GM12878 (cell line): ENCODE data around the gene ZNF22. TPM values are rescaled to one million over a fixed set of nuclear protein-coding genes. Genes with fewer than 3 reads are reported as not detected.

Experiments used
- ATF7 ChIP-seq: fragments of 450-650 bp; IDR thresholded peaks from 2 replicates; pipeline ENCODE4 v1.6.1; 2016; ENCODE audit warnings: low read depth, mild to moderate bottlenecking
- BCLAF1 ChIP-seq: fragments of 450-650 bp; IDR thresholded peaks from 2 replicates; pipeline ENCODE4 v1.6.1; 2017; ENCODE audit warnings: antibody characterized with exemption, mild to moderate bottlenecking, moderate library complexity
- CBFB ChIP-seq: IDR thresholded peaks from 2 replicates; pipeline ENCODE4 v1.6.1; 2016; ENCODE audit warnings: antibody characterized with exemption, low read depth
- IKZF1 ChIP-seq: fragments of 450-650 bp; conservative IDR thresholded peaks from 2 replicates; pipeline ENCODE4 v1.6.1; 2017; ENCODE audit warnings: antibody characterized with exemption, mild to moderate bottlenecking
- LARP7 ChIP-seq: fragments of 450-650 bp; IDR thresholded peaks from 2 replicates; pipeline ENCODE4 v1.6.1; 2017; ENCODE audit warnings: mild to moderate bottlenecking
- MXI1 ChIP-seq: fragments of 150-350 bp; IDR thresholded peaks from 2 replicates; pipeline ENCODE4 v1.6.1; 2011; ENCODE audit warnings: low read depth, mild to moderate bottlenecking, inconsistent platforms, low read length, improper control_type of control experiment
- NFYB ChIP-seq: IDR thresholded peaks from 2 replicates; pipeline ENCODE4 v1.6.1; 2011; ENCODE audit warnings: low read depth, mild to moderate bottlenecking, low read length, improper control_type of control experiment, moderate library complexity; ENCODE audit not compliant: insufficient read depth
- PAX8 ChIP-seq: fragments of 450-650 bp; IDR thresholded peaks from 2 replicates; pipeline ENCODE4 v1.6.1; 2017; ENCODE audit warnings: mild to moderate bottlenecking, moderate library complexity
- RUNX3 ChIP-seq: IDR thresholded peaks from 2 replicates; pipeline ENCODE4 v1.6.1; 2012; ENCODE audit warnings: low read length, inconsistent platforms
- SMC3 ChIP-seq: IDR thresholded peaks from 2 replicates; pipeline ENCODE4 v1.6.1; 2011; ENCODE audit warnings: low read length, improper control_type of control experiment, borderline replicate concordance
- SP1 ChIP-seq: IDR thresholded peaks from one replicate; pipeline ENCODE4 v1.6.1; 2011; ENCODE audit warnings: low read depth, low read length
- STAT1 ChIP-seq: fragments of 450-650 bp; conservative IDR thresholded peaks from 2 replicates; pipeline ENCODE4 v1.6.1; 2014; ENCODE audit warnings: antibody characterized with exemption, mild to moderate bottlenecking
- STAT3 ChIP-seq: IDR thresholded peaks from 2 replicates; pipeline ENCODE4 v1.6.1; 2011; ENCODE audit warnings: low read depth, low read length, improper control_type of control experiment
- TCF12 ChIP-seq: IDR thresholded peaks from 2 replicates; pipeline ENCODE4 v1.6.1; 2011; ENCODE audit warnings: low read depth, mild to moderate bottlenecking, low read length
- ZNF24 ChIP-seq: fragments of 450-650 bp; IDR thresholded peaks from 2 replicates; pipeline ENCODE4 v1.6.1; 2017; ENCODE audit warnings: antibody characterized with exemption, mild to moderate bottlenecking
- polyA plus RNA-seq, 11 experiments: library from polyadenylated mRNA; depleted of rRNA in 4 of 11; unstranded in 6 of 11; stranded (reverse) in 5 of 11; fragments of >200 nt; fragmentation: Nextera tagmentation in 4 of 11; fragmentation: Illumina TruSeq in 1 of 11; extraction: Ambion mirVana in 4 of 11; extraction: Trizol in 1 of 11; gene quantifications; 1 replicate in 1 of 11; 2 replicates in 10 of 11; pipeline versions ENCODE4 v1.2.1 to v1.2.3, GENCODE V29; 2011 to 2016; ENCODE audit warnings: inconsistent platforms in 2 of 11, missing spikeins in 2 of 11, low read depth in 1 of 11
- total RNA-seq, 4 experiments: library from RNA; depleted of rRNA in 3 of 4; stranded (reverse); fragments of >200 nt in 3 of 4; fragmentation: Illumina TruSeq in 1 of 4; extraction: Trizol in 1 of 4; gene quantifications; 2 replicates each; pipeline versions ENCODE4 v1.2.1 to v1.2.3, GENCODE V29; 2013 to 2021

The ZNF22 gene
- total and polyA plus RNA-seq, 10 of the 15 experiments (the other 5 are each of a cell fraction or from before 2014, with no cell fraction given), result 31.1 to 74.4 (median 43.8) TPM

GRCh38 chr10:44975431-44976331 lies 25.0 kb upstream of the ZNF22 start (continued):
- TF ChIP-seq SP1 (no peak), RUNX3 (peak; percentile 83), CBFB (0 out of 2 replicates have a peak, but pooled peaks have one; percentile 24), ATF7 (no peak), LARP7 (0 out of 2 replicates have a peak, but pooled peaks have one; percentile 25), STAT3 (no peak), TCF12 (no peak), BCLAF1 (no peak), PAX8 (no peak), STAT1 (no peak), SMC3 (no peak), IKZF1 (peak; percentile 33; the same call in 1 of the 2 replicates), MXI1 (no peak), NFYB (0 out of 2 replicates have a peak, but pooled peaks have one; percentile 40), ZNF24 (no peak)
